IgD-negative memory B cell (primary cell): ENCODE data around the gene ANKZF1. TPM values are rescaled to one million over a fixed set of nuclear protein-coding genes. Genes with fewer than 3 reads are reported as not detected.

Source experiments
- H3K27ac Mint-ChIP-seq, 3 donors: one replicate each; pipeline ENCODE4 v1.8.0; 2020 to 2022; ENCODE audit warnings: mild to moderate bottlenecking in 3 of 3, mixed read lengths in 3 of 3, moderate library complexity in 1 of 3
- H3K27me3 Mint-ChIP-seq: one replicate; pipeline ENCODE4 v1.8.0; 2021; ENCODE audit warnings: mixed read lengths
- H3K36me3 Mint-ChIP-seq: one replicate; pipeline ENCODE4 v1.8.0; 2020; ENCODE audit warnings: mild to moderate bottlenecking, mixed read lengths
- H3K4me1 Mint-ChIP-seq, 3 donors: one replicate each; pipeline ENCODE4 v1.8.0; 2020 to 2022; ENCODE audit warnings: mixed read lengths in 3 of 3, mild to moderate bottlenecking in 1 of 3
- H3K4me3 Mint-ChIP-seq, 4 donors: one replicate each; pipeline ENCODE4 v1.8.0; 2020 to 2022; ENCODE audit warnings: mild to moderate bottlenecking in 4 of 4, mixed read lengths in 4 of 4, moderate library complexity in 3 of 4
- H3K9me3 Mint-ChIP-seq, 3 donors: one replicate each; pipeline ENCODE4 v1.8.0; 2020 to 2021; ENCODE audit warnings: mixed read lengths in 3 of 3, mild to moderate bottlenecking in 1 of 3
- polyA plus RNA-seq: library from polyadenylated mRNA; unstranded; fragments of 300-500 nt; fragmentation: Illumina TruSeq; gene quantifications from one replicate; pipeline ENCODE4 v1.2.3, GENCODE V29; 2021

The ANKZF1 gene
- polyA plus RNA-seq, 1 donor from 2014 or later = 31.1 TPM

DNA sequence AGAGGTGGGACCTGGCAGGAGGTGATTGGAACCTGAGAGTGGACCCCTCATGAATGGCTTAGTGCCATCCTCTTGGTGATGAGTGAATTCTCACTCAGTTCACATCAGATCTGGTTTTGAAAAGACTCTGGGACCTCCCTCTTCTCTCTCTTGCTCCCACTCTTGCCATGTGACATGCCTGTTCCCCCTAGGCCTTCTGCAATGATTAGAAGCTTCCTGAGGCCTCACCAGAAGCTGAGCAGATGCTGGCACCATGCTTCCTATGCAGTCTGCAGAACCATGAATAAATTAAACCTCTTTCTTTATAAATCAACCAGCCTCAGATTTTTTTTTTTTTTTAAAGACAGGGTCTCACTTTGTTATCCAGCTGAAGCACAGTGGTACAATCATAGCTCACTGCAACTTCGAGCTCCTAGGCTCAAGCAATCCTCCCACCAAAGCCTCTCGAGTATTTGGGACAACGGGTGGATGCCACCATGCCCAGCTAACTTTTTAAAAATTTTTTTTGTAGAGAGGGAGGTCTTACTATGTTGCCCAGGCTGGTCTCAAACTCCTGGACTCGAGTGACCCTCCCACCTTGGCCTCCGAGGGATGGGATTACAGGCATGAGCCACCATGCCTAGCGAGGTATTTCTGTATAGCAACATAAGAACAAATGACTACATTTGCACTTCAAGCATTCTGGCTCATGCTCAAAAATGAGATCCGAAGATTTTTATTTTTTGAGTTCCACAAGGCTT lies 25.0 kb upstream of the ANKZF1 start:
- H3K27me3 Mint-ChIP-seq = no peaks in the 10 kb centered on the region
- H3K27ac Mint-ChIP-seq = peak overlapping the region in 1 of 3 donors; percentile 27
- H3K4me3 Mint-ChIP-seq = peak overlapping the region in 2 of 4 donors; percentile 60 to 83
- no peaks in the 10 kb centered on the region for H3K9me3 Mint-ChIP-seq
- H3K36me3 Mint-ChIP-seq = no peaks in the 10 kb centered on the region
- H3K4me1 Mint-ChIP-seq = peaks cover 1 to 11% (median 10%) of the 10 kb centered on the region in 3 donors

DNA sequence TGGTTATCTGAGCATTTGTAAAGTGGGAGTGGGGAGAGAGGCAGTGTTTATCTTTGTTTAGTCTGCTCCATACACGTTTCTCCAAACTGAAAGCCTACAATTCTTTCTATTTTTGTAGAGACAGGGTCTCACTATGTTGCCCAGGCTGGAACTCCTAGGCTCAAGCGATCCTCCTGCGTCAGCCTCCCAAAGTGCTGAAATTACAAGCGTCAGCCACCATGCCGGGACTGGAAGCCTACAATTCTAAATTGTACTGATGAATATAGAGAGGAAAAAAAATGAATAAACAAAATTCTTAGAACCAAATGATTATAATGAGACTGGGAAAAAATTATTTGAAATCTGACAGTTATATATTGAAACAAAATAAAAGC lies 24.5 kb upstream of the ANKZF1 start:
- Mint-ChIP-seq H3K4me1 (peaks cover 1 to 11% (median 10%) of the 10 kb centered on the region in 3 donors), H3K36me3 (no peaks in the 10 kb centered on the region), H3K9me3 (no peaks in the 10 kb centered on the region), H3K27ac (peak overlapping the region in 1 of 3 donors; percentile 27), H3K27me3 (no peaks in the 10 kb centered on the region), H3K4me3 (peak overlapping the region in 2 of 4 donors; percentile 60 to 83)

DNA sequence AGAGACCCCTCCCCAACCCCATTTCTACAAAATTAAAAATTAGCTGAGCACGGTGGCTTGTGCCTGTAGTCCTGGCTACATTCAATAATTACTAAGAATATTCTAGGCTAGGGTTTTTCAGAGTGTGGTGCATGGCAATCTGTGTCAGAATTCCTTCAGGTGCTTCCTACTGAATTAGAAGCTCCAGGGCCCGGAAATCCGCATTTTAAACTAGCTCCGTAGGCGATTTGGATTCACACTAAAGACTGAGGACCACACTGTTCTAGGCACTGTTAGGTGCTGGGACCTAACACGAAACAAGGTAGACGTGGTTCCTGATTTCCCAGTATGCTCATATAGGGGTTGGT lies 23.7 kb upstream of the ANKZF1 start:
- no peaks in the 10 kb centered on the region for H3K36me3 Mint-ChIP-seq
- H3K9me3 Mint-ChIP-seq = no peaks in the 10 kb centered on the region
- peaks cover 1 to 11% (median 11%) of the 10 kb centered on the region in 3 donors for H3K4me1 Mint-ChIP-seq
- H3K27ac Mint-ChIP-seq = peak overlapping the region; percentile 76 to 98 (median 95)
- H3K4me3 Mint-ChIP-seq = peak overlapping the region; percentile 83 to 96 (median 94)
- H3K27me3 Mint-ChIP-seq = no peaks in the 10 kb centered on the region

DNA sequence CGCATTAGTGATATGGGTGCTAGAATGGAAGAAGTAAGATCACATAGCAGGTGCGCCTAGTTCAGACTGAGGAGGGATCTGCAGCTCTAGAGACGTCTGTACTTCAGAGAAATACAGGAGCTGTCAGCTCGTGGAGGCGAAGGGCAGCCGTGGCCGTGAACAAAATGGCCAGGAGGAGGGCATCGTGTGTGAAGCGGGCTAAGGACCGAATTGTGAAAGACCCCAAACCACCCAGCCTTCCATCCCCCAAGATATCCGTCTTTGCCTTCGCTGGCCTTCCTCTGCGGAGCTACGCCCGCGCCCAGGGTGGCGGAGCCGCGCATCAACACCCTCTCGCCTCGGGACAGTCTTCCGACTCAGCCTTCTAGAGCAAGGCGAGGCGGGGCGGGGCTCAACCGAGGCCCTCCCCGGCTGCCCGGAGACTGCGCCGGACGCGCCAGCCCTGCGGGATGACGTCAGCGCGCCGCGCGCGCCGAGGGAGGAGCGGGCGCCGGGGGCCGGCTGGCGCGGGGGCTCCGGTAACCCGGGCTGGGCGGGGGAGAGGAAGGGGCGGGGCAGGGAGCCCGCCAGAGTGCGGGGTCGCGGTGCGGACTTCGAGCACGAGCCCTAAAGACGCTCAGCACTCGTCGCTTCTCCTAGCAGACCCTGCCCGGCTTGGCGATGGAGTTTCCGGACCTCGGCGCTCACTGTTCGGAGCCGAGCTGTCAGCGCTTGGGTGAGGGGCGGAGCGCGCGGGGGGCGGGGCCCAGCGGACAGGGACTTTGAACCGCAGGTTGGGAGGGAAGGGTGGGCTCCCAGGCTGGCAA lies 23.1 kb upstream of the ANKZF1 start, which contains the start of gene ZFAND2B:
Gene ZFAND2B, plus strand, starts transcription at position 455 of the 806 bp plus-strand sequence. Its CDS starts 206 bp downstream, at position 661.
- H3K36me3 Mint-ChIP-seq = no peaks in the 10 kb centered on the region

DNA sequence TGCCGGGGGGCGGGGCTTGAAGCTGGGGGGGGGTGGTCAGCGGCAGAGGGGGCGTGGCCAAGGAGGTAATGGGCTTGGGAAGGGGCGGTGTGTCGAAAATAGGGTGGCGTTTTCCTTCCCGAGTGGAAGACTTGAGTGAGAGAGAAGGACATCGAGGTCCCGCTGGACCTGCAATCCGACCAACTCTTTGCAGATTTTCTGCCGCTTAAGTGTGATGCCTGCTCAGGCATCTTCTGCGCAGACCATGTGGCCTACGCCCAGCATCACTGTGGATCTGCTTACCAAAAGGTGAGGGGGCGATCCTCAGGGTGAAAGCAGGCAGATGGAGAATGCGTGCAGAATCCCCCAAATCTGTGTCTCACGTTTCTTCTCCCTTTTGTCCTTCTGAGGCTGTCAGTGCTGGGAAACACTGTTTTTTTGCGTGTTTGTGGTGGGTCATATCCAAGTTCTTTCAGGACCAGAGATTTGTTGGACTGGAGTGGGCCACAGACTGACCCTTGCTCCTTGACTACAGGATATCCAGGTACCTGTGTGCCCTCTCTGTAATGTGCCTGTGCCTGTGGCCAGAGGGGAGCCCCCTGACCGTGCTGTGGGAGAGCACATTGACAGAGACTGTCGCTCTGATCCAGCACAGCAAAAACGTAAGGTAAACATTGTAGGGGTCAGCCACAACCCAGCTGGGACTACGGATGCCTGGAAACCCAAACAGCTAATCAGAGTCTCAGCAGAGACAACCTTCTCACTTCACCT lies 22.3 kb upstream of the ANKZF1 start:
- Mint-ChIP-seq H3K9me3 (no peaks in the 10 kb centered on the region), H3K4me1 (peaks cover 11 to 15% (median 11%) of the 10 kb centered on the region in 3 donors), H3K27me3 (no peaks in the 10 kb centered on the region), H3K27ac (peak overlapping the region in 2 of 3 donors; percentile 76 to 89), H3K4me3 (peak overlapping the region; percentile 83 to 96 (median 94)), H3K36me3 (no peaks in the 10 kb centered on the region)

More for the DNA sequence above, 23.1 kb upstream of the ANKZF1 start, which contains the start of gene ZFAND2B:
- Mint-ChIP-seq H3K27ac (peak within 1 kb of the TSS; percentile 76 to 98 (median 95)), H3K4me1 (peaks cover 7 to 15% (median 11%) of the 10 kb centered on the region in 3 donors), H3K9me3 (no peaks in the 10 kb centered on the region), H3K27me3 (no peaks in the 10 kb centered on the region), H3K4me3 (peak within 1 kb of the TSS; percentile 83 to 96 (median 94))

DNA sequence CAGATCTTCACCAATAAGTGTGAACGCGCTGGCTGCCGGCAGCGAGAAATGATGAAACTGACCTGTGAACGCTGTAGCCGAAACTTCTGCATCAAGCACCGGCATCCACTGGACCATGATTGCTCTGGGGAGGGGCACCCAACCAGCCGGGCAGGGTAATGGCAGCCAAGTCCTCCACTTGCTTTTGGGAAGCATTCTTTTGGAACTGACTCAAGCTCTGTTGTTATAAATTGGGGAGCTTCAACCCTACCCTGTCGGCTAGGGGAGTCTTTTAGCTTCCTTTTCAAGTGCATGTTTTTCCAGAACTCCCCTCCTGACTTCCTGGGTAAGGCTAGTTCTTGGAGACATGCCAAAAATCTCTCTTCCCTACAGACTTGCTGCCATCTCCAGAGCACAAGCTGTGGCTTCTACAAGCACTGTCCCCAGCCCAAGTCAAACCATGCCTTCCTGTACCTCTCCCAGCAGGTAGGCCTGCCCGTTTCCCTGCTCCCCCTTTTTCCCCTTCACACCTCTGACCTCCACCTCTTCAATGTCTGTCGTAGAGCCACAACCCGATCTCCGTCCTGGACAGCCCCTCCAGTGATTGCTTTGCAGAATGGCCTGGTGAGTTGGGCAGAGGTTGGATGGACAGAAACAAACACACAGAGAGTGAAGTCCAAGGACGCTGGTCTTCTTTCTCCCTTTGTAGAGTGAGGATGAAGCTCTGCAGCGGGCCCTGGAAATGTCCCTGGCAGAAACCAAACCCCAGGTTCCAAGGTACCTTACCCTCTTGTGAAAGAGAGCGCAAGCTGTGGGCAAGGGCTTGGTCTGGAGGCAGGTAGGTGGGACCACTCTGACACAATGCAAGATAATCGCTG lies 21.5 kb upstream of the ANKZF1 start:
- Mint-ChIP-seq H3K36me3 (no peaks in the 10 kb centered on the region), H3K4me1 (peaks cover 11 to 15% (median 11%) of the 10 kb centered on the region in 3 donors), H3K4me3 (peak overlapping the region; percentile 63 to 95 (median 82)), H3K27ac (peak overlapping the region; percentile 39 to 76 (median 67)), H3K9me3 (no peaks in the 10 kb centered on the region), H3K27me3 (no peaks in the 10 kb centered on the region)

DNA sequence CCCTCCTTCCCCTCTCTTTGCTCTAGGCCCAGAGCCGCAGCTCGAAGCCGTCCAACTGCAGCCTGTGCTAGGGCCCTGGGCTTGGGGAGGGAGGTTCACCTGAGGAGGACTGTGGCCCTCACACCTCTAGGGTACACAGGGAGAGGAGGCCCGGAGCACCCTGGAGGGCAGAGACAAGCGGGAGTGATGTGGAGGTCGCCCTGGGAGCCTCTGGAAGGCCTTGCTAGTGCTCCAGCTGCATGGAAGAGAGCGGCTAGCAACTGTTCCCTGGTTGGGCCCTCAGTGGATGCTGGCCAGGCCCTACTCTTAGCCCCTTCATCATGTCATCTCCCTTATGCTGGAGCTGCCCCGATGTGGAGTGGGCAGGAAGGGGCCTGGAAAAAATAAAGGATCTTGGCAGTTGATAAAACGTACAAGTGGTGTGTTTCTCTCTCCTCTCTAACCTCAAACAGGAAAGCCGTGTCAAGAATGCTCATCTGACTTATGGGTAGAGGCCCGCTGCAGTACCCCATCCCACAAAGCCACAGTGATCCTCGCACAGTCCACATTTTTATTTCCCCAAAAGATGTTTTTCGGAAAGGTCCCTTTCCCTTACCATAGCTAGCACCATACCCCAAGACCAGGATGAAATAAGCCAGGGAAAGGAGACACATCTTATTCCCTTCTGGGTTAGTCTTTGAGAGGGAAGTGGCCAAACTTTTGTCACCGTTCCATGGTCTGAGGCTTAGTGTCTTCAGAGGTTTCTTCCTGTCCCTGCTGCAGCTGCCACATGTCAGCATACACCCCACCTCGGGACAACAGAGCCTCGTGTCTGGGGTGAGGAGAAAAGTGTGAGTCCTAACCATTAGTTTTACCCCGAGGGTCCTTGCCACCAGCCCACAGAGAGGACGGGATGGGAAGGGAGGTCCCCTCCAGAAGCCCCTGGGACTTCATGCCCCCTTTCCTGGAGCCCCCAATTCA lies 20.1 kb upstream of the ANKZF1 start:
- Mint-ChIP-seq H3K4me3 (peak overlapping the region in 1 of 4 donors; percentile 83), H3K27me3 (no peaks in the 10 kb centered on the region), H3K9me3 (no peaks in the 10 kb centered on the region), H3K27ac (peak overlapping the region in 2 of 3 donors; percentile 76 to 96), H3K4me1 (peaks cover 11 to 15% (median 11%) of the 10 kb centered on the region in 3 donors), H3K36me3 (no peaks in the 10 kb centered on the region)

DNA sequence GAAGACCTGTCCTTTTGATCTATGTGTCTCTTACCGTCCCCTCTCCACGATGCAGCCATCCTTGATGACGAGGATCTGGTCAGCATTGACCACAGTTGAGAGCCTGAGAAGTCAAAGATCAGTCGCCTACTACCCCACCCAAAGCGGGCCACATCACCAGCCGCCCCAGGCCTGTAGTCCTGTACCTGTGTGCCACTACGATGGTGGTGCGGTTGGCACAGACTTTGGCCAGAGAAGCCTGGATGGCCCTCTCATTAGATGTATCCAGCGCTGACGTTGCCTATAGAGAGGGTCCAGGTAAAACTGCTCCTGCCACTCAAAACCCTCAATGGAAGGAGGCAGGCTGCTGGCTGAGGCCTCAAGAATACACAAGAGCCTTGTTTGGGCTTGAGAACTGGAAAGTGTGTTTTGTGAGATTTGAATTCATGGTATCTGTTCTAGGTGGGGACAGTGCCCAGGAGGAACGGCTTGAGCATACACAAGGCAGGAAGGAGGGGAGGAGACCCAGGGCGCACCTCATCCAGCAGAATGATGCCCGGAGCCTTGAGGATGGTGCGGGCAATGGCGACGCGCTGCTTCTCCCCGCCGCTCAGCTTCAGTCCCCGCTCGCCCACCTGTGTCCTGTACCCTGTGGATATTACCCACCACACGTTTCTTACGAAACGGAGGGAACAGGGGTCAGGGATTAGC lies 19.3 kb upstream of the ANKZF1 start:
- no peaks in the 10 kb centered on the region for H3K27me3 Mint-ChIP-seq
- H3K9me3 Mint-ChIP-seq = no peaks in the 10 kb centered on the region
- peak overlapping the region in 1 of 4 donors; percentile 83 for H3K4me3 Mint-ChIP-seq
- no peaks in the 10 kb centered on the region for H3K36me3 Mint-ChIP-seq
- H3K27ac Mint-ChIP-seq = peak overlapping the region in 2 of 3 donors; percentile 80 to 96
- H3K4me1 Mint-ChIP-seq = peaks cover 11 to 15% (median 11%) of the 10 kb centered on the region in 3 donors

DNA sequence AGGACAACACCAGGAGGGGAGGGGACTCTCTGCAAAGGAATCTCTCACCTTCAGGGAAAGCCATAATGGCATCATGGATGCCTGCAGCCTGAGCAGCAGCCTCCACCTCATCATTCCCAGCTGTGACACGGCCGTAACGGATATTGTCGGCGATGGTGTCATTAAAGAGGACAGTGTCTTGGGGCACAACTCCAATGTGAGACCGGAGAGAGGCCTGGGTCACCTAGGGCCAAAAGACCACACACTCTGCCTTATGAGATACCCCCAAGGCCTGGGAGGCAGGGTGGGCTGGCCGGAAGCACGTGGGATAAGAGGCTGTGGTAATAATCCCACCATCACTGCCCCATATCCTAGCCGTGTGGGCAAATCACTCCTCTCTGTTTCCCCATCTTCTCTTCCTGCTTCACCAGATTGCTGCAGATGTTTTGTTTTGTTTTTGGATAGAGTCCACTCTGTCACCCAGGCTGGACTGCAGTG lies 18.7 kb upstream of the ANKZF1 start:
- Mint-ChIP-seq H3K27ac (peak overlapping the region in 2 of 3 donors; percentile 92 to 96), H3K4me1 (peaks cover 10 to 15% (median 11%) of the 10 kb centered on the region in 3 donors), H3K27me3 (no peaks in the 10 kb centered on the region), H3K9me3 (no peaks in the 10 kb centered on the region), H3K4me3 (peak overlapping the region in 1 of 4 donors; percentile 83), H3K36me3 (no peaks in the 10 kb centered on the region)

DNA sequence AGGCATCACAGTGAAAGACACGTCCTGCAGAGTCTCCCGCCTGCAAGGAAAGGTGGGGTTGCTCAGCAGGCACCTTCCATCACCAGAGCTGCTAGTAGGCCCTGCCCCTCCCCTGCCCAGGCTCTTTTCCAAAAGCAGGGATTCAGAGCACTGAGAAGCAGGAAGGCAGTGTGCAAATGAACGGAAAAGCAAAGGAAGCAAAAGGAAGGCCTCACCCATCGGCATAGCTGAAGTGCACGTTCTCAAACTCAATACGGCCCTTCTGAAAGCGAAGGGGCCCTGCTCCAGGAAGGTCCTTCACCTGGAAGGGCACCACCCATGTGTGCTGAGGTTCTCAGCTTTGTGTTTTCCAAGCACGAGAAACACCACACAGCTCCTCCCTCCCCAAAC lies 16.6 kb upstream of the ANKZF1 start:
- Mint-ChIP-seq H3K27me3 (no peaks in the 10 kb centered on the region), H3K4me1 (peaks cover 6 to 19% (median 17%) of the 10 kb centered on the region in 3 donors), H3K36me3 (no peaks in the 10 kb centered on the region), H3K9me3 (no peaks in the 10 kb centered on the region), H3K27ac (peak overlapping the region in 2 of 3 donors; percentile 11 to 75), H3K4me3 (peak overlapping the region in 1 of 4 donors; percentile 20)

DNA sequence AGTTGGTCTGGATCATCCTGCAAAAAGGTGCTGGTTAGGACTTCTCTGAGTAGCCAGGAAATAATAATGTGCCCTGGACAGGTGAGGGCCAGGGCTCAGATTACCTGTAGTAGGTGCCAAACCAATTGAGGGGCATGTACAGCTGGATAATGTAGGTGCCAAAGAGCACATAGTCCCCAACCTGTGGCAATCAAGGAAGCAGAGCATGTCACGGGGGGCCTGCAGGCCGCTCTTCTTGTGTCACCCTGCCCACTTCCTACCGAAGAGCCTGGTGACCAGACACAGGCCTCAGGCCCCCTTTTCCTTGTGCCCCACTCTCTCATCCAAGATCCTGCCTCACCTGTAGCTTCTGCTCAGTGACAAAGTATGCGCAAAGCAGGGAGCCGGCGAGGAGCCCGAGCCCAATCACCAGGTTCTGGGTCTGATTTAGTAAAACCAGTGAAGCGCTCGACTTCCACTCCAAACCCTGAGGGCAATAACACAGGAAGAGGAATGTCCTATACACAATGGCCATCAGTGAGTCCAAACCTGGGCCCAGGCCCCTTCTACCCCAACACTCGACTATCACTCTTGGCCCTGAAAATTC lies 16.0 kb upstream of the ANKZF1 start:
- Mint-ChIP-seq H3K9me3 (no peaks in the 10 kb centered on the region), H3K27ac (peak overlapping the region in 2 of 3 donors; percentile 11 to 76), H3K36me3 (no peaks in the 10 kb centered on the region), H3K27me3 (no peaks in the 10 kb centered on the region), H3K4me1 (peaks cover 7 to 20% (median 17%) of the 10 kb centered on the region in 3 donors), H3K4me3 (peak overlapping the region in 1 of 4 donors; percentile 20)

DNA sequence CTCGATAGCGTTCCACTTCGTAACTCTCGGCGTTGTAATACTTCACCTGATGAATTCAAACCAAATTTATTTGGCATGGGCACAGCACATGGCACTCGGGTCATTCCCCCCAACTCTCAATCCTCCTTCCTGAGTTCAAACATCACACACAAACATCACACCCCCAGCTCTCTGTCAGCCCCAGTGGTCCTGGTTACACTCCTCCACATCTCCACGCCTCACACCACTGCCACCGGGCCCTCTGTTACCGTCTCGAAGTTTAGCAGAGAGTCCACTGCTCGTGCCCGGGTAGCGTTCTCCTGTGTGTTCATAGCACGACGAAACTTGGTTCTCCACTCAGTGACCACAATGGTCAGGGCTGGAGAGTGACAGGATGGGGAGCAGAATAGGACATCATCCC lies 15.5 kb upstream of the ANKZF1 start:
- peak overlapping the region in 1 of 3 donors; percentile 76 for H3K27ac Mint-ChIP-seq

More for the DNA sequence above, 15.5 kb upstream of the ANKZF1 start:
- Mint-ChIP-seq H3K4me3 (peak overlapping the region in 1 of 4 donors; percentile 24), H3K4me1 (peaks cover 10 to 22% (median 19%) of the 10 kb centered on the region in 3 donors), H3K9me3 (no peaks in the 10 kb centered on the region), H3K36me3 (no peaks in the 10 kb centered on the region), H3K27me3 (no peaks in the 10 kb centered on the region)
